ENCODE results near the gene DGKB. TPM values are rescaled to one million over a fixed set of nuclear protein-coding genes. Genes with fewer than 3 reads are reported as not detected.

DGKB gene
- total and polyA plus RNA-seq, 2 of the 8 experiments (the other 6 are each of a cell fraction or from before 2014, with no cell fraction given) = 1.9 to 2.6 TPM

GRCh38 chr7:14767716-14768425 is 134.7 kb downstream of the DGKB start (continued):
- TF ChIP-seq TAF7 (optimal IDR thresholded peaks at IDR 0.05; ENCODE audit: borderline replicate concordance, low read depth, low read length) = no peak
- no peak for TF ChIP-seq PHF8 (conservative IDR thresholded peaks at IDR 0.05; ENCODE audit: low read depth, low read length)
- TF ChIP-seq EZH2 (IDR thresholded peaks at IDR 0.05; ENCODE audit: low read depth, low read length, severe bottlenecking) = no peak
- TF ChIP-seq SIRT6 (IDR thresholded peaks at IDR 0.05; ENCODE audit: low read length) = no peak

Measured in H1 (cell line).